Measurements from ENCODE around the gene ZNF735.
"Not testable (repeated sequence)": the region's sequence is repeated elsewhere in the genome, so short reads cannot be mapped to it uniquely, and the experiment has no call there.

The ZNF735 gene

DNA sequence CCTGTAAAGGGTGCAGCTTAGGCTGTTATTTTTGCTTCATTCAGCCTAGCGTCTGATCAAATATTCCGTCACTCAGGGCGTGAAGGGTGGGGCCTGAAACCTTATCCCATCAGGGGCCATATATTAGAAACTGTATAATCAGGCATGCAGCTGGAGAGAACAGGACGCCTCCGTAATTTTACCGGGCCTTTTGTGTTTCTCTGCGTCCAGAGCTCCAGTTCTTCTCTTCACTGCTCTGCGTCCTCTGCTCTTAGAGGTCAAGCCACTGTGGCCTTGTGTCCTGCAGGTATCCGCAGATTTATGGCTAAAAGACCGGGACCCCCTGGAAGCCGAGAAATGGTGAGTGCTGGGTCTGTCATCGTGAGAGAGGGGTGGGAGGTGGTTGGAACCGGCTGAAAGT, at the start of gene ZNF735:
Gene ZNF735, plus strand, starts transcription at position 301 of the 400 bp plus-strand sequence. Its CDS starts 0 bp downstream, at position 301.
- DNase-seq = no peak

DNA sequence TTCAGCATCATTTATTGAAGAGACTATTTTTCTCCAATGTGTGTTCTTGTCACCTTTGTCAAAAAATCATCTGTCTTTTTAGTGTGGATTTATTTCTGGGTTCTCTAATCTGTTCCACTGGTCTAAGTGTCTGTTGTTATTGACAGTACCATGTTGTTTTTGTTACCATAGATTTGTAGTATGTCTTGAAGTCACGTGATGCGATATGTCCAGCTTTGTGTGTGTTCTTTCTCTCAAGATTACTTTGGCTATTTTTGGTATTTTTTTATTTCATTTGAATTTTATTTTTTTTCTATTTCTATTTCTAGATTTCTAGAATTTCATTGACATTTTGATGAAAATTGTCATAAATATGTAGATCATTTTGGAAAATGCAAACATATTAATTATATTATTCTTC, 36.0 kb upstream of the ZNF735 start:
- not testable (repeated sequence) for DNase-seq

DNA sequence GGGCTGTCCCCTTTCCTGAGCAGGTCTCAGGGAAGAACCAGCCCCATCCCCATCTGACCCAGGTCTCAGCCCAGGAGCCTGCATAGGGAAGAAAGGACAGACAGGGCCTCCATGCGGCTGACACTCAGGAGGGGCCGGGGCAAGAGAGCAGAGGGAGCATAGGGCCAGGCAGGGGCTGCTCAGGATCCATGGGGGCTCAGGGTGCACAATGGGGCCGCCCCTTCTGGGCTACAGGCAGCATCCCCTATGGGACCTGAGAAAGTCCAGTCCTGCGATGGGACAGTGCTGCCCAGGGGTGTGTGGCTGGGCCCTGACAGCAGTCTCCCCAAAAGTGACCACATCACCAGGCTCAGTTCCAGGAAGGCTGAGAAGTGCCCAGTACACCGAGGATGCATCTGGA, 32.7 kb upstream of the ZNF735 start:
- no peak for DNase-seq

DNA sequence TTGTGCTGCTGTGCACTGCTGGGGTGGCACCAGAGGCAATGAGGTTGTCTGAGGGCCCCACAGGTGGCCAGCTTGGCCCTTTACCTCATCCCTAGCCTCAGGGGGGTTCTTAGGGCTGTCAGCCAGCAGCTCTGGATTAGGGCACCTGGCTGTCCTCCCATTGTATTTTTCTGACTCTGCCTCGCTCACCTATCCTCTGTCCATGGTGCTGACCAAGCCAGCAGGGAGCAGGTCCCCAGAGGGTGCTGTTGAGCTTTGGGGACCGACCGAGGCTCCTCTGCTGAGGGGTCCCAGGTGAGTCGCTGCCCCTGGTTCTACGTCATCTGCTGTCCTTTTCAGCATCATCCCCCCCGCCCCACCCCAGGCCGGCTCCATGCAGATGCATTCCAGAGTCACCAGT, 32.1 kb upstream of the ZNF735 start:
- DNase-seq = no peak

DNA sequence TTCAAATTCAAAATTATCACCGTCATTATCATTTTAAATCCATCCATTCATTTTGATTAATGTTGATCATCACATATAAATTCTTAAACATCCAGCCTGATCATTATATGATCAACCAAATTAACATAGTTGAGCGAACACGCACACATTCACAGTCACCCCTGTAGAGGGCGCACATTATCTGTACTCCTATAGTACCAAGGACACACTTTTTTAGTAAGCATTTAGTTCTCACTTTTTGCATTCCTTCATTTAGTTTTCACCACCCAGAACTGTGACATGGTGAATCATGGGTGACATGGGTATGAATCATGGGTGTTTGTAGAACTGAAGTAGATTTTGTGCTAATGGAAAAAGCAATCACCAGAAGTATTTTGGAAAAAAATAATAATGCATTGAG, 26.0 kb upstream of the ZNF735 start:
- peak in 1 of 2 experiments; percentile 13 for DNase-seq

DNA sequence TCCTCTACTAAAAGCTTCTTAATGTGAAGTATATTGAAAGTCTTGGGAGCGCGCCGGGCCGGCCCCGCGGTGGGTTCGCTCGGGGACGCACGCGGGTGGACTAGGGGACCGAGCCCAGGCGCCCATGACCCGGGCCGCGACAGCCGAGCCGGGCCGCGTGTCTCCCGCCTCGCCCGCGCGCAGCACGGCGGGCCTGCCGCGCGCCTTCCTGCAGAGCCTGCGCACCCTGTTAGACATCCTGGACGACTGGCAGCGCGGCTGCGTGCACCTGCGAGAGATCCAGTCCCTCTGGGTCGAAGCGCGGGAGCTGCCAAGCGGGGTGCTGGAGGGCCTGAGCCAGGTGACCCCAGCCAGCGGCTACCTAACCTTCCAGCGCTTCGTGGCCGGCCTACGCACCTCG, 25.4 kb upstream of the ZNF735 start:
- DNase-seq = no peak

DNA sequence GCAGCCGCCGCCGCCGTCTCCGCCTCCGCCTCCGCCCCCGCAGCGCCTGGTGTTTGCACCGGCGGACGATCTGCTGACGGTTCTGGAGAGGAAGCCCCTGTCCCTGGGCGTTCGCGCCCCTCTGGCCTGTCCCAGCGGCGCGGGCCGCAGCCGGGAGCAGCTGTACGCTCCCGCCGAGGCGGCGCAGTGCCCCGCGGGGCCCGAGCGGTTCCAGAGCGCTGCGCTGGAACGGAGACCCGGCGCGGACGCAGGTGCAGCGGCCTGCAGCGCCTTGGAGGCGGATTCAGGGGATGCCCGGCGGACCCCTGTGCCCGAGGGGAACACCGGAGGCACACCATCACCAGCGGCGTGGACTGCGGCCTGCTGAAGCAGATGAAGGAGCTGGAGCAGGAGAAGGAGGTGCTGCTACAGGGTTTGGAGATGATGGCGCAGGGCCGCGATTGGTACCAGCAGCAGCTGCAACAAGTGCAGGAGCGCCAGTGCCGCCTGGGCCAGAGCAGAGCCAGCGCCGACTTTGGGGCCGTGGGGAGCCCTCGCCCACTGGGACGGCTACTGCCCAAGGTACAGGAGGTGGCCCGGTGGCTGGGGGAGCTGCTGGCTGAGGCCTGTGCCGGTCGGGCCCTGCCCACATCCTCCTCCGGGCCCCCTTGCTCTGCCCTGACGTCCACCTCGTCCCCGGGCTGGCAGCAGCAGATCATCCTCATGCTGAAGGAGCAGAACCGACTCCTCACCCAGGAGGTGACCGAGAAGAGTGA, 24.8 kb upstream of the ZNF735 start:
- no peak for DNase-seq

DNA sequence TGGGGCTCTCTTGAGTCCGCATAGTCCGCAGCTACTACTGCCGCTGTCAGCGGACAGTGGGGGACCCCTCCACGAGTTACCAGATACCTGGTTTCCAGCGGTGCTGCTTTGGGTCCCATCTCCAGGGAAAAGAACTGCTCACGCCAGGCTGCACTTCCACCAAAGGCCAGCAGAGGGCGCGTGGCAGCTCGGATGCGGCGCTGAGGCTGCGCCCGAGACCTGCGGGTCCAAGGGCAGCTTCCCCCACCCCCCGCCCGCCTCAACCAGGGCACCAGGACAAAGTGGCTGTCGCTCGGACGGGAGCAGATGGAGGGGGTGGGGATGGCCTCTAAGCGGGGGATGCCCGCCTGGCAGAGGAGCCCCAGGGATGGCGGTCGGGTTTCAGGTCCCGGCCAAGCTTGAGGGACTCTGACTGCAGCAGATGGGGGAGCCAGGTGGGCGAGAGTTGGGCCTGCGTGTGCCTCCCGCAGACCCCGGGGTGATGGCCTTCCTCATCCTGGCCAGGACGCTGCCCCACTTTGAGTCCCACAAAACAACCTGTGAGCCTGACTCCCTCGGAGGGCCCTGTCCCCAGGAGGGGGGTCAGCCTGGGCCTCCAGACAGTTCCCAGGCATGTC, 23.8 kb upstream of the ZNF735 start:
- DNase-seq = peak; percentile 58 to 61

DNA sequence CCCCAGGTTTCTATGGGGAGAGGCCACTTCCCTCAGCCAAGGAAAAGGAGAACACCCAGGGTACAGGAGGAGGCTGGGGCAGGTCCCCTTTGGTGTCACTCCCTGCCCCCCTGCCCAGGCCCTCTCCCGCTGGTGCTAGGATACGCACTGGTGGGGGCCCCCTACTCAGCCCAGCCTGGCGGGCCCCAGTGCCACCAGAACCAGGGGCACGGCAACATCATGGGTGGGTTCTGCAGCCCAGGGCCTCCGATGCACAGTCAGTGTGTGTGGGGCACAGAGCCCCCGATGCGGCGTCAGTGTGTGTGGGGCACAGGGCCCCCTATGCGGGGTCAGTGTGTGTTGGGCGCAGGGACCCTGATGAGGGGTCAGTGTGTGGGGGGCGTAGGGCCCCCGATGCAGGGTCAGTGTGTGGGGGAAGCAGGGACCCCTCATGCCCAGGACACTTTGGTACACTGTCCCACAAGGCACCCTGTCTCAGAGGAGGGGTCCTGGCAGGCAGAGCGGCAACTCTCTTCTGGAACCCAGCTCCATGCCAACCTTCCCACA, 23.1 kb upstream of the ZNF735 start:
- DNase-seq = no peak

DNA sequence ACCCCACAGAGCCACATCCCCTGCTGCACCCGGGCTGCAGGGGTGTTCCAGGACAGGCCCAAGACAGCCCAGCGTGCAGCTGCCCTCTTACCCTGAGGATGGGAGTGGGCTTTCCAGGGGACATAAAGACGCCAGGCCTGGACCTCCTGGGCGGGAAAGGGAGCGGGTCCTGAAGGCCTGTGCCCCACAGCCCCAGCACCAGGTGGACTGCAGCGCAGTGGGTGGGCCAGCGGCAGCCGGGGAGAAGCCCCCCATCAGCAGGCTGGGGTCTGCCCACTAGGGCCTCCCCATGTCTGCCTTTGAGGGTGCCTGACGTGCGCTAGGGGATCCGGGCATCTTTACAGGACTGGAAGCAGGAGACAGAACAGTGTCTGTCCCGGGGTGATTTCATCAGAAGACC, 22.6 kb upstream of the ZNF735 start:
- no peak for DNase-seq

DNA sequence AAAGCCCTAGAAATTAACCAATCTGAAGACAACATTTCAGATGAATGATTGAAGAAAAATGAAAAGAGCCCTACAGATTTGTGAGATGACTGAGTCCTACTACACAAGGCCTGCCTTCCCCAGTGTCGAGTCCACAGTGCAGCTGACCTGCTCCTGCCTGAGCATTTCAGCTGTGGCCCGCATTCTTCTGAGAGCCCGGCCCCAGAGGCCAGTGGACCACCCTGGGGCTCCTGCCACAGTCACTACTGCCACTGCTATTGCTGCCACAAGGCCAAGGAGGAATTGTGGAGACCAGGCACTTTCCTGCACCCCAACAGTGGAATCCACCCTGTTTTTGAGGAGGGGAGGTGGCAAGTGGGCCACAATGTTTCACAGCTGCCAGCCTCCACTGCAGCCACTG, 19.6 kb upstream of the ZNF735 start:
- no peak for DNase-seq

DNA sequence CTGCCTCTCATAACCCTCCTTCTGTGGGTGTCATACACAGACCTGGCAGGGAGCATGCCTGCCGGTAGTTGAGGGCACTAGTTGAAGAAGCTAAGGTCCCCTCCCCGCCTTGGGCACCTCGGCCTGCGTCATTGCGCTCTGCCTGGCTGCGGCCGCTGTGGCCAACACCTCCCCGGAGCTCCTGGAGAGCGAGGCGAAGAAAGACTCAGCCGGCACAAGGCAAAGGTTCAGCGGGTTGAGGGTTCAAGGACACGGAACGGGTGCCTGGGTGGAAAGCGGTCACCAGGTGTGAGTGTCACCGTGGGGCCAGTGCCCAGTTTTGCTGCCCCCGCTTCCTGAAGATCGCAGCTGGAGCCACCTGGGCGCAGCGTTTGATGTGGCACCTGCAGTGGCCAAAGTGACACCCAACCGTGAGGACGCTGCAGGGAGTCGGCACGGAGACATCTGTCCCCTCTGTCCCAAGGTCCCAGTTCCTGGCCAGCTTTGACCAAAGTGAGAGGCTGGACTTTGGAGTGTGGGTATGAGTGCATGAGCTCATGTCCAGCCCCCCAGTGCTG, 14.8 kb upstream of the ZNF735 start:
- DNase-seq = no peak

DNA sequence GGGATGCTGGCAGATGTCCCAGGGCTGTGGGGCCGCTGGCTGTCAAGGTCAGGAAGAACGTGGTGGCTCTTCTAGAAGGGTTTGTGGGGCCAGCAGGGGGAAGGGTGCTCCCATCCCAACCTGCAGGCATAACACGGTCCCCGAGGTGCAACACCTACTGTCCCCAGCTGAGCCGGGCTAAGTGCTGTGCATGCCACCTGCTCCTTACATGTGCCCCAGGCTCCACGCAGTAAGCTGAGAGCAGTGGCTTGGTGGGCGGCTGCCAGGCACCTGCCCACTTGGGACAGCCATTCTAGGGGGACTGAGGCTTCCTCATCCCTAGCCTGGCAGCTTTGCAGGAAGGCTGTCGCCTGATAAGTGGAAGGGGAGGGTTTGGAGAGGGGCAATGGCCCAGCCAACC, 14.2 kb upstream of the ZNF735 start:
- no peak for DNase-seq

DNA sequence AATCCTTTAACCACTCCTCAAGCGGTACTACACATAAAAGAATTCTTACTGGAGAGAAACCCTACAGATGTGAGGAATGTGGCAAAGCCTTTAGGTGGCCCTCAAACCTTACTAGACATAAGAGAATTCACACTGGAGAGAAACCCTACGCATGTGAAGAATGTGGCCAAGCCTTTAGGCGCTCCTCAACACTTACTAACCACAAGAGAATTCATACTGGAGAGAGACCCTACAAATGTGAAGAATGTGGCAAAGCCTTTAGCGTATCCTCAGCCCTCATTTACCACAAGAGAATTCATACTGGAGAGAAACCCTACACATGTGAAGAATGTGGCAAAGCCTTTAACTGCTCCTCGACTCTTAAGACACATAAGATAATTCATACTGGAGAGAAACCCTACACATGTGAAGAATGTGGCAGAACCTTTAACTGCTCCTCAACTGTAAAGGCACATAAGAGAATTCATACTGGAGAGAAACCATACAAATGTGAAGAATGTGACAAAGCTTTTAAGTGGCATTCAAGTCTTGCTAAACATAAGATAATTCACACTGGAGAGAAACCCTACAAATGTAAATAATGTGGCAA, 12.8 kb downstream of the ZNF735 start:
- DNase-seq = not testable (repeated sequence)

DNA sequence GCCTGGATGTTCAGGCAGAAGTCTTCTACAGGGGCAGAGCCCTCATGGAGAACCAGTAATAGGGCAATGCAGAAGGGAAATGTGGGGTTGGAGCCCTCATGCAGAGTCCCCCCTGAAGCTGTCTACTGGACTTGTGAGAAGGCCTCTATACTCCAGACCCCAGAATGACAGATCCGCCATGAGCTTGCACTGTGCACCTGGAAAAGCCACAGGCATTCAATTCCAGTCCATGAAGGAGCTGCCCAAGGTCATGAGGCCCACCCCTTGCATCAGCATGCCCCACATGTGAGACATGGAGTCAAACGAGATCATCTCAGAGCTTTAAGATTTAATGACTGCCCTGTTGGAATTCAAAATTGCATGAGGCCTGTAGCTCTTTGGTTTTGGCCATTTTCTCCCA, 16.4 kb downstream of the ZNF735 start:
- no peak for DNase-seq

DNA sequence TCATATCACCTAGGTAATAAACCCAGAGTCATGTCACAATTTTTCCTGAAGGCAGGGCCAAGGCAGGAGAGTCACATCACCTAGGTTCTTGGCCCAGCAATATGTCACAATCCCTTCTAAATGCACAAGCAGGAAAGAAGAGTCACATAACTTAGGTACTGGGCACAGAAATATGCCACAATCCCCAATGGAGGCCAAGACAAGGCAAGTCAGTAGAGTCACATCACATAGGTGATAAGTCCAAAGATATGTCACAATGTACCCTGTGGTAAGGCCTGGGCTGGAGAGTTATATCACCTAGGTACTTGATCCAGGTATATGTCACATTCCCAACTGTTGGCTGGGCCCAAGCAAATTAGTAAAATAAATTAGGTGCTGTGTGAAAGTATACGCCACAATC, 21.2 kb downstream of the ZNF735 start, which contains the start of gene ZNF679:
Gene ZNF679, plus strand, starts transcription at position 301 of the 400 bp plus-strand sequence. CDS start 20,644 bp downstream, outside the sequence.
- not testable (repeated sequence) for DNase-seq

DNA sequence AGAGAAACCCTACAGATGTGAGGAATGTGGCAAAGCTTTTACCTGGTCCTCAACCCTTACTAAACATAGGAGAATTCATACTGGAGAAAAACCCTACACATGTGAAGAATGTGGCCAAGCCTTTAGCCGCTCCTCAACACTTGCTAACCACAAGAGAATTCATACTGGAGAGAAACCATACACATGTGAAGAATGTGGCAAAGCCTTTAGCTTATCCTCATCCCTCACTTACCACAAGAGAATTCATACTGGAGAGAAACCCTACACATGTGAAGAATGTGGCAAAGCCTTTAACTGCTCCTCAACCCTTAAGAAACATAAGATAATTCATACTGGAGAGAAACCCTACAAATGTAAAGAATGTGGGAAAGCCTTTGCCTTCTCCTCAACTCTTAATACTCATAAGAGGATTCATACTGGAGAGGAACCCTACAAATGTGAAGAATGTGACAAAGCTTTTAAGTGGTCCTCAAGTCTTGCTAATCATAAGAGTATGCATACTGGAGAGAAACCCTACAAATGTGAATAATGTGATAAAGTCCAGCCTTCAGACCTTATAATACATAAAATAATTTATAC, 59.4 kb downstream of the ZNF735 start:
- no peak for DNase-seq

Measured in activated CD4-positive, alpha-beta T cell treated with anti-CD3 and anti-CD28 coated beads, Interleukin-2, amount 50 U/mL, for 48 hours (primary cell).